Glomerular visceral epithelial cell (primary cell): ENCODE results near the gene AUTS2.

Source experiments
- DNase-seq: peaks from one replicate; pipeline ENCODE4 v3.0.0-alpha.2; 2016; ENCODE audit errors: extremely low spot score

The AUTS2 gene

DNA sequence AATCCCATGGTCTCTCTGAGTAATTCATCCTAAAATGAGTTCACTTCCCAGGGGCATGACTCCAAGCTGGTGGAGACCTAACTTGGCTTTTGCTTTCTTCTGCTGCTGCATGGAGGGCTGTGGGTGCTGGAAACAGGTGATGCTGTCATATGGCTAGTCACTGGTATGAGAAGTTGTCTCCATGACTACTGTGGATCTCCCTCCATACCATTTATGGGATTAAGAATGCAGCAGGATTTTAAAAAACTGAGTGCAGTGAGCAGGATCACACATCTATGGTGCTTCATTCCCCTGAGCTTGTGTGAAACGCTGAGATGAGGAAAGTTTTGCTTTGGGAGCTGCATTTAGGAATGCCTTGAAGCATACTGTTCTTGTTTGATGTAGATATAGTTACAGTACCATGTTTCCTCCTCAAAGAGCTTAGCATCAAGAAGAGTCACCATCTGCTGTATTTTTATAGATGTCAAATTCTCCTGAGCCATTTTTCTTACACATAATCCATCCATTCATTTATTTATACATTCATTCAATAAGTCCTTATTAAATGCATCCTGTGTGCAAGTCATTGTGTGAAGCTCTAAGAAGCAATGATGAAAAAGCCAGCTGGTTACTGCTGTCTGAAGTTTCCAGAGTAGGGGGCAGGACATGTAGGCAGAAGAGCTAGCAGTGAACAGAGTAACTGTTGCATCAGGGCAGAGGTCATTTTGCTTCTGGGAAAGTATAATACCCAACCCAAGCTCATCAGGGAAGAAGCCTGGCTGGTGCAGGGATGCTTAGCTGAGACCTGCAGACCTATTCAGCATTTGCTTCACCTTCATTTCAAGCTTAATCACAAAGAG lies 534.8 kb downstream of the AUTS2 start:
- no peak for DNase-seq

DNA sequence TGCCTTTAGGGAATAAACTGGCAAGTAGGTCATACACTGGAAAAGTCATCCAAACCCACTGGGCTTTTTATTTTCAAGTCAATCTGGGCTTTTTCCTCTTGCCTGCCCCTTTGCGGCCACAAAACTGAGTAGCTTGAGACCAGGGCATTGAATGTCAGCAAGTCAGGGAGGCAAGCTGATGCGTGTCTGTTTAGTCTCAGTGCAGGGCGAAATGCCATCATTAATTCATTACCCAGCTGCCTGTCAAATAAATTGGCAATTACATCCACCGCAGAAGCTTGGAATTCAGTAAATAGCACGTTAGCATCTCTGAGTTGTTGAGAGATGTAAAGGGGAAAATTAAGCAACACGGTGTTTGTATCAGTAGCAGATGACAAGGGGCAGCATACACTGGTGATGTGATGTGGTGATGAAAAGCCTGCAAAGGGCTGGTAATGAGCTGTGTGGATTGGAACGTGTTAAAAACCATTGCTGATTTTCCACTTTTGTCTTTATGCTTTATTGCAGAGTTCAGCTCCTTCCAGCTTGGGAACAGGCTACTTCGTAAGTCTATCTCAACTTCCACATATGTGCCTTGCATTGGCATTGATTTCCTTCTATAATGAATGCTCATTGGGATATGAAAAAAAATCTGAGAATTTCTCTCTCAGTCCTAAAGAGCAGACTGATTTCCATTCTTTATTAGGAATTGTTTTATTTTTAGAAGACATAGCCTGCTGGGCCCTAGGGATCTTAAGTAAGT lies 535.9 kb downstream of the AUTS2 start:
- DNase-seq, result no peak

DNA sequence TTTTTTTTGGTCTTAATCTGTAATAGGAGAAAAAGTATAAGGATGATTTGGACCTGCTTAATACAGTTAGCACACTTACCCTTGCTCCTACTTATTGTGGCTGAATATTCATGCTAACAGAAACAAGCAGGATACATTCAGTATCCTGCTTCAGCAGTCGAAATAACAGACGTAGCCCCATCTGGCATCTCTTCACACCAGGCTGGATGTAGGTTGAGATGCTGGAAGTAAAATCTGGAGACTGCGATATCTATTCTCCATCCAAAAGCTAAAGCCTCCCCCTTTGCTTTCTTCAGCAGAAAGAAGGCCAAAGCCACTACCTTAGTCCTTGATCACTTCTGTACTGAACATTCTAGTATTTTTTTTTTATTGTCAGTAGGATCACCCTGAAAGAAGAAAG lies 537.4 kb downstream of the AUTS2 start:
- DNase-seq, result no peak

DNA sequence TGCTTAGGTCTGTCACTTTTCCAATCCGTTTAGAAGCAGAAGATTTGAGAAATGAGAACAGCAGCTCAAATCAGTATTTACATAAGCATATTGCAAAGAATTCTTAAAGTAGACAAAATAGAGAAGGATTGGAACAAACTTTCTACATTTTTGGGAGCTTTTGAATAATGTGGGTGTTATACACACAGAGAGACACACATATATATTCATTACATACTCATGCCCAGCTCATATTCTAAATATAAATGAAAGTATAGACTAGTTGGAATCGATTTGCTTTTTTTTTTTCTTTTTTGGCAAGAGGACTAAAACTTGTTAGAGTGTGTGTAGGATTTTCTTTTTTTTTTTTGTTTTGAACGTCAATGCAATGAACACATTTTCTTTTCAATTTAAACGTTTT lies 538.9 kb downstream of the AUTS2 start:
- DNase-seq, result no peak

DNA sequence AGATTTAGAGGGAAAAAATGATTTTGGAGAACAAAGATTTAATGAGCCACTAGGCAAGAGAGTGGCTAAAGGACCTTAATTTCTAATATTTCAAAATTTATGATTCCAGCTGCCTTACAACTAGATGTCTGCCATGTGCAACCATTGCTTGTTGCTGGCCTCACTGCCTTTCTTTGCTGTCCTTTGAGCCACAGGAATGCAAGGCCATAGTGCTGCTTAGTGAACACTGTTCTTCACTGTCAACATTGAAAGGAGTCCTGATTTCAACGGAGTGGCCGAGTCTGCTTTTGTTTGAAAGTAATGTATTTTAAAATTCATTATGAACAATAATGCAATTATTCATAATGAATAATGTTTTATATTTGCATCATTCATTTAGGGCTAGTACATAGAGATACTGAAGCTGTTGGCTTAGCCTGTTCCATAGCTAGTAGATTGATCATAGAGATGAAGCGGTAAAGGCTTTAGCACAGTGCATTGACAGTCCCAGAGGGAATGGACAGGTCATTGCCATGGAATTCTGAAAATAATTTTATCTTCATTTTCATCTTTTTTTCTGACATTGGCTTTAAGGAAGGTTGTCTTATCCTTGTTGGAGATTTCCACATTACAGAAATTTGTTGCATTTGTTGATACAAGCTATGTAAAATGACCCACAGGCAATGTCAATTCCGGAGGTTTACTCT lies 544.1 kb downstream of the AUTS2 start:
- no peak for DNase-seq

DNA sequence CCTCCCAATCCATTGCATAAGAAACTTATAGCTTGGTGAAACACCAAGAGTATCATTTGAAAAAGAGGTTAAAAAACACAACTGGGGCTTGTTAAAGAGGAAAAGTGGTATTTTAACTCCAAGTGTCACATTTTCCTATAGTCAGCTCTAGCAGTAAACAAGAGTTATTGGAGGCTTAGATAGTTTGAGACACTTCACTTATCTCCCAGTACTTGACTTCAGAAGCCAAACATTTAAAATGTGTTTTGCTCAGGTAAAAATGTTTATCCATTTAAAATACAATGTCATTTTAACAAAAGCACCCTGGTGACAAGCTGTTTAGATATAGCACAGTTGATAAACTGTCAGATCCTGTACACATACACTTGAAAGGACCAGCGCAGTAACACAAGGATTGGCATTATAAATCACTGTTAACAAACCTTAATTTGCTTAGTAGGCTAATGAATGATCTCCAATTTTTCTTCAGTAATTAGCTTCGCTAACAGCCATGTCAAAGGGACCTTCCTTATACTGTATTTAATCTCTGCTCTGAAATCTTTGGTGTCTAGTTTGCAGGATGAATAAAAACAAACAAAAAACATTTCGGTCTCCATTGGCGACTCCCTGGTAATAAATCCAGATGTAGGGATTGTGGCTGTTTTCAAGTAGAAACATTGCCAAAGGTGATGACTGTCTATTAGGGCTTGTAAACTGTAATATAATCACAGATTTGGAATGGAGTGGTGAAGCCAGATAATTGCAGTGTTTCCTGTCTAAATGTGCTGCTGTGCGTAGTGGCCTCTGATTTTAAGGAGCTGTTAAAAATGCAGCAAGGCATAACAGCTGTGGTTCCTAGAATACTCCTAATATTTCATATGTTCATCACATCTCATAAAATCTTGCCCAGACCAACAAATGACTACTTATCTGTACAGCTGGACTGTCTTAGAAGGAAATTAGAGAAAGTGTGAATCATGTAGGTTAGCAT lies 545.1 kb downstream of the AUTS2 start:
- no peak for DNase-seq

DNA sequence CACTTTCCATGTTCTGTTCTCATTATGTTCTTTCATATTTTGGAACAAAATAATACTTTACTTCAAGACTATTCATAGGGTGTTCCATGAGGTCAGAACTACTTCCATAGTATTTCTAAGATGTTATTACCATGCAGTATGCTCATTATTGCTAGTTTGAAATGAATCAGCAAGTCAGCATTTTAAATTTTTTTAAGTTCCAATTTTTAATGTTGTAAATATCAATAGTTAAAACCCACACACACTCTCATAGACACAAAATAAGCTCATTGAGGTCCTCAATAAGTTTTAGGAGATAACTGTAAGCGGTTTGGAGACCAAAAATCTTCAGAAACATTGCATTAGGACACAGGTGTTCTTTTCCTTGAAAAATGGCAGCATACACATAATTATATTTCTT lies 550.7 kb downstream of the AUTS2 start:
- DNase-seq, result no peak

DNA sequence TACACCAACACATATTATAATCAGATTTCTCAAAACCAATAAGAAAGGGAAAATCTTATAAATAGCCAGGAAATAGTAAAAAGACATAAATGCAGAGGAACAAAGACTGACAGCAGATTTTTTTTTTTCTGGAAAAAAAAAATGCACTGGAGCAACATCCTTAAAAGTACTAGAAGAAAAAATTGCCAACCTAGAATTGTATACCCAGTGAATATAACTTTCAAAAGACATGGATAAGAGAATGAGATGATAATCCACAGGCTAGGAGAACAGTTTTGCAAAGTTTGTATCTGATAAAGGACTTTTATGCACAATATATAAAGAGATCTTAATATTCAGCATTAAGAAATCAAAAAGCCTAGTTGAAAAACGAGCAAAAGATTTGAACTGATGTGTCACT lies 554.0 kb downstream of the AUTS2 start:
- DNase-seq, result no peak

DNA sequence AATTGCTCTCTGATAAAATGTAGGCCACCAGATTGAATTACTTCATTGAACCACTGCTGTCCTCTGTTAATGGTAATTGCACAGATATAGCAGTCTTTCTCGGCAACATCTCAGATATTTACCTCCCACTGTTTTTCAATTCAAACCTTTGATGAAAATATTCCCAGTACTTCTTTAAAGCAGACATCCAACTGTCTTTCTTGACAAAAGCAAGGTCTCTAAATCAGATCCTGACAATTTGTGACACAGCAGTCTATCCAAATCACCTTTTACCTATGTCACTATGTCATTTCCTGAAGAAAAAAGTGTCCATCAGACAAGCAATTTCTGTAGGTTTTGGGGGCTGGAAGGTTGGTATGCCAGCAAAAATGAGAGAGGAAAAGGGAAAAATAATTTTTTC lies 555.7 kb downstream of the AUTS2 start:
- DNase-seq, result no peak

DNA sequence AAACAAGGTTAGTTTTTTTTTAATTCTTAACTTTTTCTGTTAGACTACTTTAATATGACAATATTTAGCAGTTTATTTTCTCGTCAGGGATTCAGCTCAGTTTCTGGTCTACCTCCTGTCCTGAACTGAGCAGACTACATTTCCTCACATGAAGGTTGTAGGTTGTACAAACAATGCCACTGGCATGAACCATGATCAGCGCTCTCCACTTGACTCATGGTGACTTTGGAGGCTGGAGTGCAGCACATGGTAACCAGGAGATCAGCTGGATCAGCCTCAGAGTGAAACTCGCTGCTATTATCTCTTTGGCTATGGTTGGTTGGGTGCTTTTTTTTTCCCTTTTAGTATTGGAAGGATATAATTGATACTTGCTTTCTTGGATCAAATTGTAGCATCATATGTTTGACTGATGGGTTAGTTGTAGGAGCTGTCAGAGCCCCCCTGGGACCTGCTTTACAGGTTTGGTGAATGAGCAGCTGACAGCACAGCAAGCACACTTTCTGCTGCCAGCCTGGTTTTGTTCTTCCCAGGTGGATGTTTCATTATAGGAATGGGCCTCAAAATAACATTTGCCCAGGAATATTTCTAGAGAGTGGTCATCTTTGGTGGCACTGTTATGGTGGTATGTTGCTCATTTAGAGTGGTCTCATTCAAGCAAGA lies 556.4 kb downstream of the AUTS2 start:
- DNase-seq, result no peak

DNA sequence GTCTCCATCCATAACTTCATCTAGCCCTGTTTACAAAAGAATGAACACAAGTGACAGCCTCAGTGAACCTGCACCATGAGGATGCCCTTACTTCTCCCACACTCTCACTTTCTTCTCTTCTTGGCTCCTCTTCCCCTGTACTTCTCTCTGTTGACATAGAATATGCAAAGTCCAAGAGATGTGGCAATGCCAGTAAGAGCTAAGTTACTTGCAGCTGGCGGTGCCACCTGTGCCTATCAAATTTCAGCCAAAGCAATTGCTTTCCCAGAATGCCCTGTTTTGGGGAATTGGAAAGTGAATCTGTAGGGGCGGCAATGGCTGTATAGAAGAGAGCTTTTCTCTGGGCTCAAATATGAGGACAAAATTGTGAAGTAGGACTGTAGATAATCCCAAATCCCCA lies 557.8 kb downstream of the AUTS2 start:
- no peak for DNase-seq

DNA sequence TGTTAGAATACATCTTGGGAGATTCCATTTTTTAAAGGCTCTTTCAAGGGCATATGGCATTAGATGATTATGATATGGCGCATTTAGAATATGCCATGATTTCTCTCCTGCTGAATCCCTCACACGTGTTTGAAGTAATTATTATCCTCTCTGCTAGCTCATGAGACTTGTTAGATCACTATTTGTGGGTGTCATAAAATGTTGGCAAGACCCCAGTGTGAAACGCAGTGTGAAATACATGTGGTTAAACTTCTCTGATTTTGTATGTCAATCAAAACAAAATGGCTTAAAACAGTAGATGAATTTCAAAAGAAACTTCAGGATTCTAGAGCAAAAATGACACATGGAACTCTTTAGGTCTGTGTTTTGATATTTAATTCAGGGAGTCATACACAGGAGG lies 560.8 kb downstream of the AUTS2 start:
- no peak for DNase-seq

DNA sequence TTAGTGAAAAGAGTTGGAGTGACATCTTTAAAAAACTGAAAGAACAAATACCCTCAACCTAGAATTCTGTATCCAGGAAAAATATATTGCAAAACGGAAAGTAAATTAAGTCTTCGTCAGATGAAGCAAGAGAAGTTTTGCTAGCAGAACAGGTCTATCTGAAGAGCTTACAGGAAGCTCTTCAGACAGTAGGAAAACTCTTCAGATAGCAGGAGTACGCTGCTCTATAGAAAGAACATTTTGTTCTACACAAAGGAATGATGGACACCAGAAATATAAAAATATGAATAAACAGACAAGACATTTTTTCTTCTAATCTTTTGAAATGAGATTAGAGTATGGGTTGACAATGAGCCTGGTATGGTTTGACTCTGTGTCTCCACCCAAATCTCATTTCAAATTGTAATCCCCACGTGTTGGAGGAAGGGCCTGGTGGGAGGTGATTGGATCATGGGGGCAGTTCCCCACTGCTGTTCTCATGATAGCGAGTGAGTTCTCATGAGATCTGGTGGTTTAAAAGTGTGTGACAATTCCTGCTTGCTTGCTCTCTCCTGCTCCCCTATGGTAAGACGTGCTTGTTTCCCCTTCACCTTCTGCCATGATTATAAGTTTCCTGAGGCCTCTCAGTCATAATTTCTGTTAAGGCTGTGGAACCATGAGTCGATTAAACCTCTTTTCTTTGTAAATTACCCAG lies 567.3 kb downstream of the AUTS2 start:
- no peak for DNase-seq

DNA sequence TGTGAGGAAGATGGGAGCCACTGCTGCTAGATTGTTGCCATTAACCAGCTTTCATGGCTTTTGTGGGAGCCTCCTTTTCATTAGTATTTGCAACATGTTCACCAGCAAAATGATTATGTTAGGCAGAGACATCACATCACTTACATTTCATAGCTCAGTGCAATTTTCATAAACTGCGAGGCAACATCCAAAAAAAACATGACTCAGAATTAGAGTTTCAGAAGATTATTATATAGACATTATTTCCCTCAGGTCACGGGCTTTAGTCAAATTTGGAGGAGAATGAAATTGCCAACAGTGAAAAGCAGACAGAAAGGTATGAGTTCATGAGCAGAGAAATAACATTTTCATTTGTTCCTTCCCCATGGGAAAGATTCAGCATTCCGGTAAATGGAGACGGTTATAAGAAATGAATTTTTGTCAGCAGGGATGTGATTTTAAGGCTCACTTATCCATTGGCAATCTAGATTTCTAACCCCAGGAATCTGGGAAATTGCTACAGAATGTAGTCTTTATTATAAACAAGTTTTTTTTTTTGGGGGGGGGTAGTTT lies 573.2 kb downstream of the AUTS2 start:
- DNase-seq, result no peak

DNA sequence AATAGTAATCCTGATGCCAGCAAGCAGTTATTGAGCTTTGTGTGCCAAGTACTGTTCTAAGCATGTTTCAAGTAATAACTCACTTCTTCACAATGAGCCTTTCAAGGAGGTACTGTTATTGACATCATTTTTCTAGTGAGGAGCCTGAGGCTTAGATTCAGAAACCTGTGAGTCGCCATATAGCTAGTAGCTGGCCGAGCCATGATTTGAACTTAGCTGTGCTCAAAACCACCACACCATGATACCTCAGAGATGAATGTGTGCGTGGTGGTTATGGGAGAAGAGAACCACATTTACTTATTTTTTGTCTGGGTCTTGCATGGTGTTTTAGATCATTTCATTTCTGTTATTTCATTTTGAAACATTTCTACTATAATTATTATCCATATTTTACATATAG lies 578.9 kb downstream of the AUTS2 start:
- no peak for DNase-seq

DNA sequence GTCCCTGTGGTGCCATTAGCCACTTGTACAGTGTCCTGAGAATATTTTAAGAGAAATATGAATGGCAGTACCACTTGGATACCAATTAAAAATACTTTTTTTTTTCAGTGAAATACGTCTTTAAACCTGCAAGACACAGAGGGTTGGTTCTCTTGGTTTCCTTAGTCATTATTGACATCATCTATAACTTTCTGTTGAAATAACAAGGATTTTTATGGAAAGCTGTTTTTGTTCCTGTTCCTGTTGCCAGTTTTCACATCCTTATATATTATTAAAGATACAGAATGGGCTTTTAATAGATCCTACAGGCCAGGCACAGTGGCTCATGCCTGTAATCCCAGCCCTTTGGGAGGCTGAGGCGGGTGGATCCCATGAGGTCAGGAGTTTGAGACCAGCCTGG lies 579.9 kb downstream of the AUTS2 start:
- DNase-seq, result no peak

DNA sequence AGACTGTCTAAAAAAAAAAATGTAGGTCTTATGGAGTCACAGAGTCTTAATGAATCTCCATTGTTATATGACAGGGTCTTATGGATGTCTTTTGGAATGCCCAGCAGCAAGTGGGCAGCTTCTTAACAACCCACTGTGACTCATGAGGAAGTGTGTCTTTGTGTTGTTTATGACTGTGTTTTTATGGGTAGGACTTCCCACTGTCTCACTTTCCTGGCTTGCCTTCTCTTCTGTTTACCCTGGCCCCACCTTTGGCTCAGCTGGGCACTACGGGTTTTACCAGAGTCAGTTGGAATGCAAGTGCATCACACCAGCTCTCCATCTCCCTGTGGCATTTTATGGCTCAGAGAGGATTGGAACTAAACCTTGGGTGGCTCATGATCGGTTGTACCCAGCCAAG lies 580.5 kb downstream of the AUTS2 start:
- no peak for DNase-seq

DNA sequence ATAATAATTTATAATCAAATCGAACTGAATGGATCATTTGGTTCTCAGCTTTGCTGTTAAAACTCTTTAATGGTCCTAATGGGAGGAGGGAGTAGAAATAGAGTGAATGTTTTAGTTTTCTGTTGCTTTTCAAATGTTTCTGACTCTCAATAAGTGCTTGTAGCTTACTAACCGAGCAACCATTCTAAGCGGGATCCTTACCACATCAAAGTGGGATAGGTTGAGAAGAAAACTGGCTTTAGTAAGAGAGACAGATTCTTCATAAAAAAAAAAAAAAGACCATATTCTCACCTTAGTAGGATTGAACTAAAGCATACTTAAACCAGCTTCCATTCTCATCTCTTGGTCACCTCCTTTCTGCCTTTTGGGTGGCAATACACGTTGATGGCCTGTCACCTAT lies 584.2 kb downstream of the AUTS2 start:
- no peak for DNase-seq

DNA sequence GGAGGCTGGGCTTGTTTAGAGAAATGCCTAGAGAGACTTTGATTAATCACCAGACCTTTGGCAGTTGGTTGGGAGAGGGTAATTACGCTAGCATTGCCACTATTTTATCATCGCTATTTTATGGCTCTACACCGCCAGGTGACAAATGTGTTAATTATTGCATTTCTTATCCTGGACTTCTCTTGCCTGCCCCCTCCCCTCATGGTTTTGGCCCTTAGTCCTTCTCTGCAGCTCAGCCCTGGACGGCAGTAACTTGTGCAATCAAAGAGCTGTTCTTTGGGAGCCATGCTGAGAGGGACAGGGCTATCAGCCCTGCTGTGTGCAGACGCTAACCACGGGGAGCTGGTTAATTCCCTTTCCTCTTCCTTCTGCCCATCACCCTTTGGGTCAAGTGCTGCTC lies 585.0 kb downstream of the AUTS2 start:
- no peak for DNase-seq
